Naive thymus-derived CD4-positive, alpha-beta T cell (primary cell): ENCODE data around the gene NANOS1. TPM values are rescaled to one million over a fixed set of nuclear protein-coding genes. Genes with fewer than 3 reads are reported as not detected.
A peak's percentile ranks its signal among the peaks of the same experiment; 100 is the strongest.

Experiments used
- ATAC-seq: fragments of 150-1000 bp; cut with Tn5 transposase; 2 replicates; pipeline ENCODE4 v1.10.0; 2021; ENCODE audit warnings: mild to moderate bottlenecking, moderate library complexity
- CTCF ChIA-PET: fragments of 350-600 bp; sonication (Branson Sonifier 250); formaldehyde crosslinking; loops from one replicate; lab custom pipeline; 2021; ENCODE audit warnings: antibody characterized with exemption; lab: Charles Lee
- POLR2A ChIA-PET: fragments of 350-600 bp; sonication (Branson Sonifier 250); formaldehyde crosslinking; loops from one replicate; lab custom pipeline; 2021; ENCODE audit warnings: antibody characterized with exemption, inconsistent platforms; lab: Charles Lee
- DNase-seq, 9 donors: peaks; one replicate each; pipeline versions ENCODE4 v3.0.0 to v3.0.0-alpha.2; 2020 to 2022; ENCODE audit warnings: mixed read lengths in 1 of 9
- H3K27ac ChIP-seq: one replicate; pipeline ENCODE4 v1.7.0; 2013; ENCODE audit warnings: mild to moderate bottlenecking, low read depth, low read length, moderate library complexity
- H3K27me3 ChIP-seq, 2 donors: one replicate each; pipeline ENCODE4 v1.7.0; 2013; ENCODE audit warnings: low read length in 2 of 2, mild to moderate bottlenecking in 2 of 2, moderate library complexity in 2 of 2; ENCODE audit not compliant: control insufficient read depth in 2 of 2, insufficient read depth in 2 of 2
- H3K36me3 ChIP-seq, 3 experiments: 1 replicate in 2 of 3; 2 replicates in 1 of 3; pipeline ENCODE4 v1.7.0; 2013; ENCODE audit warnings: low read length in 3 of 3, mild to moderate bottlenecking in 3 of 3, moderate library complexity in 1 of 3; ENCODE audit not compliant: insufficient read depth in 3 of 3, control insufficient read depth in 2 of 3
- H3K4me1 ChIP-seq, 2 donors: one replicate each; pipeline ENCODE4 v1.7.0; 2013; ENCODE audit warnings: low read length in 2 of 2, mild to moderate bottlenecking in 2 of 2, moderate library complexity in 1 of 2; ENCODE audit not compliant: control insufficient read depth in 2 of 2, insufficient read depth in 2 of 2
- H3K4me3 ChIP-seq: 2 replicates; pipeline ENCODE4 v1.7.0; 2013; ENCODE audit warnings: mild to moderate bottlenecking, low read length
- H3K9me3 ChIP-seq, 3 experiments: 1 replicate in 2 of 3; 2 replicates in 1 of 3; pipeline ENCODE4 v1.7.0; 2013; ENCODE audit warnings: low read length in 3 of 3; ENCODE audit not compliant: control insufficient read depth in 2 of 3
- H3K27ac Mint-ChIP-seq, 9 donors: one replicate each; pipeline ENCODE4 v1.8.0; 2020 to 2022; ENCODE audit warnings: mixed read lengths in 9 of 9, mild to moderate bottlenecking in 8 of 9, moderate library complexity in 5 of 9, inconsistent platforms in 2 of 9
- H3K27me3 Mint-ChIP-seq, 5 donors: one replicate each; pipeline ENCODE4 v1.8.0; 2021 to 2022; ENCODE audit warnings: mixed read lengths in 5 of 5, mild to moderate bottlenecking in 1 of 5
- H3K36me3 Mint-ChIP-seq, 5 donors: one replicate each; pipeline ENCODE4 v1.8.0; 2020 to 2022; ENCODE audit warnings: mixed read lengths in 5 of 5, mild to moderate bottlenecking in 3 of 5, inconsistent platforms in 1 of 5
- H3K4me1 Mint-ChIP-seq, 7 donors: one replicate each; pipeline ENCODE4 v1.8.0; 2020 to 2022; ENCODE audit warnings: mixed read lengths in 7 of 7, mild to moderate bottlenecking in 3 of 7, inconsistent platforms in 1 of 7
- H3K4me3 Mint-ChIP-seq, 10 donors: one replicate each; pipeline ENCODE4 v1.8.0; 2020 to 2022; ENCODE audit warnings: mild to moderate bottlenecking in 10 of 10, mixed read lengths in 10 of 10, moderate library complexity in 6 of 10, inconsistent platforms in 2 of 10
- H3K9me3 Mint-ChIP-seq, 11 donors: one replicate each; pipeline ENCODE4 v1.8.0; 2020 to 2022; ENCODE audit warnings: mixed read lengths in 11 of 11, mild to moderate bottlenecking in 4 of 11, inconsistent platforms in 1 of 11, moderate library complexity in 1 of 11
- intact Hi-C, 2 donors: fragments of 100-400 bp; cut with micrococcal nuclease; formaldehyde crosslinking; loops; one replicate each; pipeline ENCODE4 v1.15.1; 2023
- polyA plus RNA-seq, 2 donors: library from polyadenylated mRNA; unstranded; fragments of 300-500 nt; fragmentation: Illumina TruSeq; gene quantifications; one replicate each; pipeline ENCODE4 v1.2.3, GENCODE V29; 2021
- total RNA-seq, 6 experiments: library from RNA in 5 of 6; stranded (reverse) in 5 of 6; gene quantifications; 1 replicate in 5 of 6; 2 replicates in 1 of 6; pipeline ENCODE4 v1.2.3 and lab custom pipeline; 2021 to 2026

NANOS1 gene
- under 1 TPM in 4 of 5 experiments, not detected in 1; 0.10 to 0.45 (median 0.22) TPM for total RNA-seq
- polyA plus RNA-seq: not detected
- not detected for total RNA-seq (lab: John Stamatoyannopoulos, UW)

GRCh38 chr10:119029613-119030420 lies at the start of gene NANOS1:
TSS of gene NANOS1 (plus strand) at chr10:119029714. CDS start at chr10:119029802, 88 bp downstream.
- Mint-ChIP-seq H3K36me3 (peaks cover 4 to 13% (median 9%) of the 10 kb centered on the region in 5 donors), H3K4me1 (peaks cover 8 to 24% (median 12%) of the 10 kb centered on the region in 7 donors), H3K9me3 (no peaks in the 10 kb centered on the region), H3K27me3 (peaks cover 0 to 12% (median 0%) of the 10 kb centered on the region in 5 donors), H3K4me3 (peak within 1 kb of the TSS; percentile 69 to 87 (median 78)), H3K27ac (peak within 1 kb of the TSS in 3 of 9 donors; percentile 17 to 65 (median 55))
- Histone ChIP-seq H3K27ac (no peak within 1 kb of the TSS), H3K27me3 (no peaks in the 10 kb centered on the region), H3K9me3 (no peaks in the 10 kb centered on the region), H3K4me3 (peak within 1 kb of the TSS; percentile 43), H3K36me3 (peaks cover 0 to 12% (median 6%) of the 10 kb centered on the region in 3 experiments), H3K4me1 (no peaks in the 10 kb centered on the region)
- intact Hi-C loops: loop anchor here (1.0 to 5.0 kb wide), 7 partner anchors 51 to 843 kb away; partner anchors contain the start of genes CACUL1 (in 2 of the 2), EIF3A (in 1 of the 2), INPP5F (in 1 of the 2) and MCMBP (in 1 of the 2)
- peak in 6 of 9 donors; percentile 10 to 52 (median 16) for DNase-seq
- peak; percentile 21 for ATAC-seq
- POLR2A ChIA-PET: interaction anchor here (0.6 to 1.6 kb wide), 3 partner anchors 50 to 565 kb away, joined by 3 to 5 read pairs (median 3); partner anchors contain the start of gene EIF3A
- CTCF ChIA-PET: interaction anchor here (0.6 kb wide), 1 partner anchor 118 kb away, joined by 3 read pairs; no protein-coding TSS in a partner anchor

- ATAC-seq: no peak
- H3K27me3 Mint-ChIP-seq: peaks cover under 1 to 18% (median 9%) of the 10 kb centered on the region in 5 donors
Observed at GRCh38 chr10:118980135-118980865, 49.2 kb upstream of the NANOS1 start.

GRCh38 chr10:118980870-118981269 lies 48.6 kb upstream of the NANOS1 start:
- Mint-ChIP-seq H3K4me1 (peaks cover 0 to 2% (median 0%) of the 10 kb centered on the region in 7 donors), H3K36me3 (peaks cover 0 to 14% (median 6%) of the 10 kb centered on the region in 5 donors), H3K27ac (no peak overlapping the region), H3K9me3 (peaks cover 5 to 32% (median 19%) of the 10 kb centered on the region in 11 donors), H3K27me3 (peaks cover 0 to 18% (median 4%) of the 10 kb centered on the region in 5 donors), H3K4me3 (no peak overlapping the region)
- no peaks in the 10 kb centered on the region for H3K27me3 ChIP-seq
- no peaks in the 10 kb centered on the region for H3K36me3 ChIP-seq
- H3K9me3 ChIP-seq: peaks cover 0 to 10% (median 0%) of the 10 kb centered on the region in 3 experiments
- H3K4me3 ChIP-seq: no peak overlapping the region
- CTCF ChIA-PET: no interaction called here
- no peaks in the 10 kb centered on the region for H3K4me1 ChIP-seq
- POLR2A ChIA-PET: no interaction called here
- no peak for DNase-seq
- intact Hi-C loops: no loop called here
- ATAC-seq: no peak
- no peak overlapping the region for H3K27ac ChIP-seq

More at GRCh38 chr10:118980135-118980865, 49.2 kb upstream of the NANOS1 start:
- peaks cover 0 to 5% (median 0%) of the 10 kb centered on the region in 3 experiments for H3K9me3 ChIP-seq
- POLR2A ChIA-PET: no interaction called here
- no peak overlapping the region for H3K4me3 ChIP-seq
- H3K36me3 Mint-ChIP-seq: peaks cover 0 to 10% (median 6%) of the 10 kb centered on the region in 5 donors
- no peaks in the 10 kb centered on the region for H3K27me3 ChIP-seq
- H3K27ac Mint-ChIP-seq: no peak overlapping the region
- no peaks in the 10 kb centered on the region for H3K36me3 ChIP-seq
- H3K4me1 Mint-ChIP-seq: peaks cover 0 to 2% (median 0%) of the 10 kb centered on the region in 7 donors
- peak in 1 of 9 donors; percentile 13 for DNase-seq
- CTCF ChIA-PET: no interaction called here
- no peaks in the 10 kb centered on the region for H3K4me1 ChIP-seq
- no peak overlapping the region for H3K4me3 Mint-ChIP-seq
- intact Hi-C loops: no loop called here
- peaks cover 0 to 26% (median 14%) of the 10 kb centered on the region in 11 donors for H3K9me3 Mint-ChIP-seq
- no peak overlapping the region for H3K27ac ChIP-seq

GRCh38 chr10:118981946-118982345 lies 47.6 kb upstream of the NANOS1 start:
- ATAC-seq (no peak), DNase-seq (no peak)
- Histone ChIP-seq H3K27me3 (no peaks in the 10 kb centered on the region), H3K4me1 (no peaks in the 10 kb centered on the region), H3K4me3 (no peak overlapping the region), H3K36me3 (no peaks in the 10 kb centered on the region), H3K9me3 (peaks cover 0 to 12% (median 0%) of the 10 kb centered on the region in 3 experiments), H3K27ac (no peak overlapping the region)
- Mint-ChIP-seq H3K4me1 (peaks cover 0 to 4% (median 0%) of the 10 kb centered on the region in 7 donors), H3K27ac (no peak overlapping the region), H3K9me3 (peaks cover 7 to 34% (median 20%) of the 10 kb centered on the region in 11 donors), H3K4me3 (no peak overlapping the region), H3K27me3 (peaks cover 0 to 18% (median 4%) of the 10 kb centered on the region in 5 donors), H3K36me3 (peaks cover 0 to 14% (median 8%) of the 10 kb centered on the region in 5 donors)
- intact Hi-C loops: no loop called here
- ChIA-PET POLR2A (no interaction called here), CTCF (no interaction called here)

- ATAC-seq (no peak), DNase-seq (no peak)
- intact Hi-C loops: no loop called here
- Histone ChIP-seq H3K27me3 (no peaks in the 10 kb centered on the region), H3K27ac (no peak overlapping the region), H3K9me3 (peaks cover 0 to 12% (median 0%) of the 10 kb centered on the region in 3 experiments), H3K4me3 (no peak overlapping the region), H3K4me1 (no peaks in the 10 kb centered on the region), H3K36me3 (no peaks in the 10 kb centered on the region)
- H3K4me1 Mint-ChIP-seq: peaks cover 0 to 7% (median 0%) of the 10 kb centered on the region in 7 donors
- peaks cover 0 to 18% (median 4%) of the 10 kb centered on the region in 5 donors for H3K27me3 Mint-ChIP-seq
- H3K9me3 Mint-ChIP-seq: peaks cover 7 to 34% (median 20%) of the 10 kb centered on the region in 11 donors
- H3K36me3 Mint-ChIP-seq: peaks cover 0 to 14% (median 8%) of the 10 kb centered on the region in 5 donors
- ChIA-PET POLR2A (no interaction called here), CTCF (no interaction called here)
- H3K27ac Mint-ChIP-seq: no peak overlapping the region
- H3K4me3 Mint-ChIP-seq: no peak overlapping the region
Observed at GRCh38 chr10:118982366-118982765, 47.1 kb upstream of the NANOS1 start.

- ATAC-seq (no peak), DNase-seq (no peak)
- intact Hi-C loops: no loop called here
- H3K27ac ChIP-seq: no peak overlapping the region
- peaks cover 7 to 34% (median 21%) of the 10 kb centered on the region in 11 donors for H3K9me3 Mint-ChIP-seq
- H3K4me1 ChIP-seq: no peaks in the 10 kb centered on the region
- H3K27me3 ChIP-seq: no peaks in the 10 kb centered on the region
- no peak overlapping the region for H3K4me3 ChIP-seq
- no peak overlapping the region for H3K4me3 Mint-ChIP-seq
- peaks cover 0 to 14% (median 0%) of the 10 kb centered on the region in 7 donors for H3K4me1 Mint-ChIP-seq
- no peaks in the 10 kb centered on the region for H3K36me3 ChIP-seq
- no peak overlapping the region for H3K27ac Mint-ChIP-seq
- peaks cover 3 to 18% (median 4%) of the 10 kb centered on the region in 5 donors for H3K27me3 Mint-ChIP-seq
- CTCF ChIA-PET: no interaction called here
- H3K36me3 Mint-ChIP-seq: peaks cover 0 to 14% (median 11%) of the 10 kb centered on the region in 5 donors
- POLR2A ChIA-PET: no interaction called here
- H3K9me3 ChIP-seq: peaks cover 0 to 12% (median 0%) of the 10 kb centered on the region in 3 experiments
Observed at GRCh38 chr10:118983263-118983662, 46.3 kb upstream of the NANOS1 start.
